ENCODE measurements around the gene ARHGAP10. TPM values are rescaled to one million over a fixed set of nuclear protein-coding genes. Genes with fewer than 3 reads are reported as not detected.

The ARHGAP10 gene
- total RNA-seq, 1 experiment from 2014 or later: 9.7 TPM

- no peak overlapping the region for H3K4me3 ChIP-seq (ENCODE audit: insufficient read depth, low read depth, low read length)
- no peaks in the 10 kb centered on the region for H3K27me3 ChIP-seq (ENCODE audit: control insufficient read depth, insufficient read depth, low read length)
- no peaks in the 10 kb centered on the region for H3K36me3 ChIP-seq (replicated peaks; ENCODE audit: control insufficient read depth, insufficient read depth, low read length)
- no peak for DNase-seq
Observed at GRCh38 chr4:147740176-147740575, 8.3 kb downstream of the ARHGAP10 start.

- DNase-seq: no peak
- H3K4me3 ChIP-seq (ENCODE audit: insufficient read depth, low read depth, low read length): no peak overlapping the region
- no peaks in the 10 kb centered on the region for H3K27me3 ChIP-seq (ENCODE audit: control insufficient read depth, insufficient read depth, low read length)
- H3K36me3 ChIP-seq (replicated peaks; ENCODE audit: control insufficient read depth, insufficient read depth, low read length): no peaks in the 10 kb centered on the region
Observed at GRCh38 chr4:147741190-147741788, 9.4 kb downstream of the ARHGAP10 start.

GRCh38 chr4:147747787-147748454 lies 16.0 kb downstream of the ARHGAP10 start:
- no peaks in the 10 kb centered on the region for H3K36me3 ChIP-seq (replicated peaks; ENCODE audit: control insufficient read depth, insufficient read depth, low read length)
- DNase-seq: no peak
- H3K4me3 ChIP-seq (ENCODE audit: insufficient read depth, low read depth, low read length): no peak overlapping the region
- no peaks in the 10 kb centered on the region for H3K27me3 ChIP-seq (ENCODE audit: control insufficient read depth, insufficient read depth, low read length)

GRCh38 chr4:147749811-147750321 lies 18.0 kb downstream of the ARHGAP10 start:
- Histone ChIP-seq H3K36me3 (replicated peaks; ENCODE audit: control insufficient read depth, insufficient read depth, low read length) (no peaks in the 10 kb centered on the region), H3K4me3 (ENCODE audit: insufficient read depth, low read depth, low read length) (no peak overlapping the region), H3K27me3 (ENCODE audit: control insufficient read depth, insufficient read depth, low read length) (no peaks in the 10 kb centered on the region)
- DNase-seq: no peak

- Histone ChIP-seq H3K27me3 (ENCODE audit: control insufficient read depth, insufficient read depth, low read length) (no peaks in the 10 kb centered on the region), H3K36me3 (replicated peaks; ENCODE audit: control insufficient read depth, insufficient read depth, low read length) (no peaks in the 10 kb centered on the region), H3K4me3 (ENCODE audit: insufficient read depth, low read depth, low read length) (no peak overlapping the region)
- no peak for DNase-seq
Observed at GRCh38 chr4:147753047-147753446, 21.2 kb downstream of the ARHGAP10 start.

GRCh38 chr4:147754037-147754445 lies 22.2 kb downstream of the ARHGAP10 start:
- H3K27me3 ChIP-seq (ENCODE audit: control insufficient read depth, insufficient read depth, low read length): no peaks in the 10 kb centered on the region
- peak; percentile 12 for DNase-seq
- no peak overlapping the region for H3K4me3 ChIP-seq (ENCODE audit: insufficient read depth, low read depth, low read length)
- no peaks in the 10 kb centered on the region for H3K36me3 ChIP-seq (replicated peaks; ENCODE audit: control insufficient read depth, insufficient read depth, low read length)

GRCh38 chr4:147755561-147756295 lies 23.8 kb downstream of the ARHGAP10 start:
- Histone ChIP-seq H3K27me3 (ENCODE audit: control insufficient read depth, insufficient read depth, low read length) (no peaks in the 10 kb centered on the region), H3K36me3 (replicated peaks; ENCODE audit: control insufficient read depth, insufficient read depth, low read length) (no peaks in the 10 kb centered on the region), H3K4me3 (ENCODE audit: insufficient read depth, low read depth, low read length) (no peak overlapping the region)
- DNase-seq: no peak

- H3K27me3 ChIP-seq (ENCODE audit: control insufficient read depth, insufficient read depth, low read length): no peaks in the 10 kb centered on the region
- H3K4me3 ChIP-seq (ENCODE audit: insufficient read depth, low read depth, low read length): no peak overlapping the region
- H3K36me3 ChIP-seq (replicated peaks; ENCODE audit: control insufficient read depth, insufficient read depth, low read length): no peaks in the 10 kb centered on the region
- DNase-seq: no peak
Observed at GRCh38 chr4:147756417-147756816, 24.5 kb downstream of the ARHGAP10 start.

GRCh38 chr4:147760176-147760575 lies 28.3 kb downstream of the ARHGAP10 start:
- Histone ChIP-seq H3K4me3 (ENCODE audit: insufficient read depth, low read depth, low read length) (no peak overlapping the region), H3K27me3 (ENCODE audit: control insufficient read depth, insufficient read depth, low read length) (no peaks in the 10 kb centered on the region), H3K36me3 (replicated peaks; ENCODE audit: control insufficient read depth, insufficient read depth, low read length) (no peaks in the 10 kb centered on the region)
- no peak for DNase-seq

GRCh38 chr4:147760695-147761094 lies 28.8 kb downstream of the ARHGAP10 start:
- Histone ChIP-seq H3K27me3 (ENCODE audit: control insufficient read depth, insufficient read depth, low read length) (no peaks in the 10 kb centered on the region), H3K4me3 (ENCODE audit: insufficient read depth, low read depth, low read length) (no peak overlapping the region), H3K36me3 (replicated peaks; ENCODE audit: control insufficient read depth, insufficient read depth, low read length) (no peaks in the 10 kb centered on the region)
- no peak for DNase-seq

- no peak for DNase-seq
- H3K27me3 ChIP-seq (ENCODE audit: control insufficient read depth, insufficient read depth, low read length): no peaks in the 10 kb centered on the region
- H3K36me3 ChIP-seq (replicated peaks; ENCODE audit: control insufficient read depth, insufficient read depth, low read length): no peaks in the 10 kb centered on the region
- H3K4me3 ChIP-seq (ENCODE audit: insufficient read depth, low read depth, low read length): no peak overlapping the region
Observed at GRCh38 chr4:147761218-147761883, 29.5 kb downstream of the ARHGAP10 start.

GRCh38 chr4:147764337-147764736 lies 32.4 kb downstream of the ARHGAP10 start:
- DNase-seq: no peak
- no peak overlapping the region for H3K4me3 ChIP-seq (ENCODE audit: insufficient read depth, low read depth, low read length)
- H3K27me3 ChIP-seq (ENCODE audit: control insufficient read depth, insufficient read depth, low read length): no peaks in the 10 kb centered on the region
- no peaks in the 10 kb centered on the region for H3K36me3 ChIP-seq (replicated peaks; ENCODE audit: control insufficient read depth, insufficient read depth, low read length)

GRCh38 chr4:147765121-147765529 lies 33.2 kb downstream of the ARHGAP10 start:
- no peaks in the 10 kb centered on the region for H3K36me3 ChIP-seq (replicated peaks; ENCODE audit: control insufficient read depth, insufficient read depth, low read length)
- no peak overlapping the region for H3K4me3 ChIP-seq (ENCODE audit: insufficient read depth, low read depth, low read length)
- DNase-seq: no peak
- H3K27me3 ChIP-seq (ENCODE audit: control insufficient read depth, insufficient read depth, low read length): no peaks in the 10 kb centered on the region

- no peak overlapping the region for H3K4me3 ChIP-seq (ENCODE audit: insufficient read depth, low read depth, low read length)
- no peak for DNase-seq
- no peaks in the 10 kb centered on the region for H3K27me3 ChIP-seq (ENCODE audit: control insufficient read depth, insufficient read depth, low read length)
- no peaks in the 10 kb centered on the region for H3K36me3 ChIP-seq (replicated peaks; ENCODE audit: control insufficient read depth, insufficient read depth, low read length)
Observed at GRCh38 chr4:147768113-147768512, 36.2 kb downstream of the ARHGAP10 start.
